ENCODE measurements around the gene CATSPERD. TPM values are rescaled to one million over a fixed set of nuclear protein-coding genes. Genes with fewer than 3 reads are reported as not detected.
"Not testable (repeated sequence)": the region's sequence is repeated elsewhere in the genome, so short reads cannot be mapped to it uniquely, and the experiment has no call there.

CATSPERD gene
- total RNA-seq, 1 donor from 2014 or later, result not detected

DNA sequence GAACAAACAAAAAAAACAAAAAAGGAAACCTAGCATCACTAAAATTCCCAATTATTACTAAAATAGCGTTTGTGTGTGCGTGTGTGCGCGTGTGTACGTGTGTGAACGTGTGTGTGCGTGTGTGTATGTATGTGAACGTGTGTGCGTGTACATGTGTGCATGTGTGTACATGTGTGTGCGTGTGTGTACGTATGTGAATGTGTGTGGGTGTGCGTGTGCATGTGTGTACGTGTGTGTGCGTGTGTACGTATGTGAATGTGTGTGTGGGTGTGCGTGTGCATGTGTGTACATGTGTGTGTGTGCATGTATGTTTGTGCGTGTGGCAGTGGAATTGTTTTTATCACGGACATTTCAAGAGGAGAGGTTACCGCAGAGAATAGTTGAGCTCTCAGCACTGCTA lies 21.6 kb downstream of the CATSPERD start:
- no peaks in the 10 kb centered on the region for H3K4me1 ChIP-seq
- no peaks in the 10 kb centered on the region for H3K9me3 ChIP-seq (ENCODE audit: low read depth)
- Mint-ChIP-seq H3K27me3 (ENCODE audit: insufficient read depth, low read depth) (peaks cover 8% of the 10 kb centered on the region), H3K27ac (peak overlapping the region; percentile 32), H3K4me3 (no peak overlapping the region), H3K36me3 (no peaks in the 10 kb centered on the region), H3K4me1 (peaks cover 2% of the 10 kb centered on the region), H3K9me3 (peaks cover 4% of the 10 kb centered on the region)
- no peaks in the 10 kb centered on the region for H3K79me2 ChIP-seq (ENCODE audit: low read depth)
- no peak for DNase-seq (ENCODE audit: low spot score)
- H3K36me3 ChIP-seq, result no peaks in the 10 kb centered on the region
- no peak overlapping the region for H3K4me3 ChIP-seq
- no peaks in the 10 kb centered on the region for H3F3A ChIP-seq (ENCODE audit: low read depth)
- TF ChIP-seq, protein P1, sequence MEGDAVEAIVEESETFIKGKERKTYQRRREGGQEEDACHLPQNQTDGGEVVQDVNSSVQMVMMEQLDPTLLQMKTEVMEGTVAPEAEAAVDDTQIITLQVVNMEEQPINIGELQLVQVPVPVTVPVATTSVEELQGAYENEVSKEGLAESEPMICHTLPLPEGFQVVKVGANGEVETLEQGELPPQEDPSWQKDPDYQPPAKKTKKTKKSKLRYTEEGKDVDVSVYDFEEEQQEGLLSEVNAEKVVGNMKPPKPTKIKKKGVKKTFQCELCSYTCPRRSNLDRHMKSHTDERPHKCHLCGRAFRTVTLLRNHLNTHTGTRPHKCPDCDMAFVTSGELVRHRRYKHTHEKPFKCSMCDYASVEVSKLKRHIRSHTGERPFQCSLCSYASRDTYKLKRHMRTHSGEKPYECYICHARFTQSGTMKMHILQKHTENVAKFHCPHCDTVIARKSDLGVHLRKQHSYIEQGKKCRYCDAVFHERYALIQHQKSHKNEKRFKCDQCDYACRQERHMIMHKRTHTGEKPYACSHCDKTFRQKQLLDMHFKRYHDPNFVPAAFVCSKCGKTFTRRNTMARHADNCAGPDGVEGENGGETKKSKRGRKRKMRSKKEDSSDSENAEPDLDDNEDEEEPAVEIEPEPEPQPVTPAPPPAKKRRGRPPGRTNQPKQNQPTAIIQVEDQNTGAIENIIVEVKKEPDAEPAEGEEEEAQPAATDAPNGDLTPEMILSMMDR (IDR thresholded peaks at IDR 0.05), result no peak
- no peak overlapping the region for H3K9ac ChIP-seq
- H4K20me1 ChIP-seq (ENCODE audit: low read depth), result no peaks in the 10 kb centered on the region
- no peak overlapping the region for H3K27ac ChIP-seq
- H2AFZ ChIP-seq (replicated peaks), result no peak overlapping the region
- H3K4me2 ChIP-seq, result no peak overlapping the region
- H3K27me3 ChIP-seq, result no peaks in the 10 kb centered on the region

DNA sequence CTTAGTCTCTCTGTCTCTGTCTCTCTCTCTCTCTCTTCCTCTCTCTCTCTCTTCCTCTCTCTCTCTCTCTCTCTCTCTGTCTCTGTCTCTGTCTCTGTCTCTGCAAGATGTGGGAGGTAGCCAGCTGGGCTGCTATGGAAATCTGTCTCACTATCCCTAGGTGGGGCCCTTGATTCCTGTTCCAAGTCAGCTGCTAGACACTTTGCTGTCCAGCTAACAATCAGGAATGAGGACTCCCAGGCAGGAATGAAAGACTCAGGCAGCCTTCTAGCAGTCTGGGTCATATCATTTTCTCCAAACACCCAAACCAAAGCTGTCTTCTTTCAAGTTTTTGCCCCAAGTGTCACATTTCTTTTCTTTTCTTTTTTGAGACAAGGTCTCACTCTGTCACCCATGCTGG lies 23.2 kb downstream of the CATSPERD start:
- H3K4me2 ChIP-seq, result no peak overlapping the region
- no peak overlapping the region for H2AFZ ChIP-seq (replicated peaks)
- H3K36me3 ChIP-seq, result no peaks in the 10 kb centered on the region
- TF ChIP-seq EZH2phosphoT487 (IDR thresholded peaks at IDR 0.05) (no peak), EZH2 (IDR thresholded peaks at IDR 0.05) (no peak)
- TF ChIP-seq, protein P1 (IDR thresholded peaks at IDR 0.05), result no peak
- H3K4me1 ChIP-seq, result no peaks in the 10 kb centered on the region
- Mint-ChIP-seq H3K36me3 (no peaks in the 10 kb centered on the region), H3K4me3 (no peak overlapping the region), H3K27ac (no peak overlapping the region), H3K27me3 (ENCODE audit: insufficient read depth, low read depth) (peaks cover 6% of the 10 kb centered on the region), H3K4me1 (peaks cover 2% of the 10 kb centered on the region), H3K9me3 (peaks cover 4% of the 10 kb centered on the region)
- H3K27me3 ChIP-seq, result no peaks in the 10 kb centered on the region
- no peaks in the 10 kb centered on the region for H3F3A ChIP-seq (ENCODE audit: low read depth)
- no peak overlapping the region for H3K9ac ChIP-seq
- no peaks in the 10 kb centered on the region for H3K79me2 ChIP-seq (ENCODE audit: low read depth)
- no peaks in the 10 kb centered on the region for H3K9me3 ChIP-seq (ENCODE audit: low read depth)
- H3K27ac ChIP-seq, result no peak overlapping the region
- DNase-seq (ENCODE audit: low spot score), result no peak
- H3K4me3 ChIP-seq, result no peak overlapping the region
- no peaks in the 10 kb centered on the region for H4K20me1 ChIP-seq (ENCODE audit: low read depth)

DNA sequence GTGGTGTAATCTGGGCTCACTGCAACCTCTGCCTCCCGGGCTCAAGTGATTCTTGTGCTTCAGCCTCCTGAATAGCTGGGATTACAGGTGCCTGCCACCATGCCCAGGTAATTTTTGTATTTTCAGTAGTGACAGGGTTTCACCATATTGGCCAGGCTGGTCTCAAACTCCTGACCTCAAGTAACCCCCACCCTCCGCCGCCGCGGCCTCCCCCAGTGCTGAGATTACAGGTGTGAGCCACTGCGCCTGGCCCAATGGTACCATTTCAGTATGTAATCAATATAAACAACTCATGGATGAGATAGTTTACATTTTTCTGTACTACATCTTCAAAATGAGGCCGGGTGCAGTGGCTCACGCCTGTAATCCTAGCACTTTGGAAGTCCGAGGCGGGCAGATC lies 24.6 kb downstream of the CATSPERD start:
- not testable (repeated sequence) for H3K27me3 Mint-ChIP-seq (ENCODE audit: insufficient read depth, low read depth); H3K36me3 ChIP-seq; DNase-seq (ENCODE audit: low spot score); H3K27ac Mint-ChIP-seq; H4K20me1 ChIP-seq (ENCODE audit: low read depth); H3K4me1 Mint-ChIP-seq; H3F3A ChIP-seq (ENCODE audit: low read depth); H2AFZ ChIP-seq (replicated peaks); H3K4me3 ChIP-seq; H3K79me2 ChIP-seq (ENCODE audit: low read depth); H3K4me1 ChIP-seq; H3K27ac ChIP-seq; H3K4me3 Mint-ChIP-seq; H3K9me3 ChIP-seq (ENCODE audit: low read depth); H3K27me3 ChIP-seq; H3K9ac ChIP-seq; H3K9me3 Mint-ChIP-seq; H3K4me2 ChIP-seq; H3K36me3 Mint-ChIP-seq

DNA sequence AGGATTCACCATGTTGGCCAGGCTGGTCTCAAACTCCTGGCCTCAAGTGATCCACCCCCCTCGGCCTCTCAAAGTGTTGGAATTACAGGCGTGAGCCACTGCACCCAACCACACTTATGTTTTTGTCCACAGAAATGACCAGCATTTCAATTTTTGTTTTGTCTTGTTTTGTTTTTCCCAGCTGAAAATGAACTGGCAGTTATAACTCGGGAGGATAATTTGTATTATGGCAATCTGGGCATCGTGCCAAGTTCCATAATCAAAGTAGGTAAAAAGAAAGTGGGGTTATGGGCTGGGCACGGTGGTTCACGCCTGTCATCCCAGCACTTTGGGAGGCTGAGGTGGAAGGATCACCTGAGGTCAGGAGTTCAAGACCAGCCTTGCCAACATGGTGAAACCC lies 28.5 kb downstream of the CATSPERD start:
- not testable (repeated sequence) for H3K4me3 ChIP-seq; DNase-seq (ENCODE audit: low spot score); H3K27ac Mint-ChIP-seq; H3K4me1 Mint-ChIP-seq; H3K9ac ChIP-seq; H3K4me1 ChIP-seq; H3K27me3 ChIP-seq; H4K20me1 ChIP-seq (ENCODE audit: low read depth); H3K79me2 ChIP-seq (ENCODE audit: low read depth); H2AFZ ChIP-seq (replicated peaks); H3F3A ChIP-seq (ENCODE audit: low read depth); H3K4me3 Mint-ChIP-seq; H3K36me3 Mint-ChIP-seq; H3K27me3 Mint-ChIP-seq (ENCODE audit: insufficient read depth, low read depth); H3K9me3 Mint-ChIP-seq; H3K27ac ChIP-seq; H3K36me3 ChIP-seq; H3K9me3 ChIP-seq (ENCODE audit: low read depth); H3K4me2 ChIP-seq
